Stimulated activated CD8-positive, alpha-beta memory T cell treated with anti-CD3 and anti-CD28 coated beads, Interleukin-15, amount 100 ng/mL, for 1 hour (primary cell): ENCODE measurements around the gene TEX13D.

Experiments
- DNase-seq: peaks from one replicate; pipeline ENCODE4 v3.0.0-alpha.2; 2020; ENCODE audit warnings: low read depth

The TEX13D gene

GRCh38 chrX:124348182-124348581 is 15.7 kb downstream of the TEX13D start:
- no peak for DNase-seq

- no peak for DNase-seq
These were observed 16.5 kb downstream of the TEX13D start for GRCh38 chrX:124348885-124349453.

GRCh38 chrX:124354648-124355047 is 22.2 kb downstream of the TEX13D start:
- no peak for DNase-seq

- DNase-seq, result no peak
These were observed 26.4 kb downstream of the TEX13D start for GRCh38 chrX:124358800-124359383.

DNA sequence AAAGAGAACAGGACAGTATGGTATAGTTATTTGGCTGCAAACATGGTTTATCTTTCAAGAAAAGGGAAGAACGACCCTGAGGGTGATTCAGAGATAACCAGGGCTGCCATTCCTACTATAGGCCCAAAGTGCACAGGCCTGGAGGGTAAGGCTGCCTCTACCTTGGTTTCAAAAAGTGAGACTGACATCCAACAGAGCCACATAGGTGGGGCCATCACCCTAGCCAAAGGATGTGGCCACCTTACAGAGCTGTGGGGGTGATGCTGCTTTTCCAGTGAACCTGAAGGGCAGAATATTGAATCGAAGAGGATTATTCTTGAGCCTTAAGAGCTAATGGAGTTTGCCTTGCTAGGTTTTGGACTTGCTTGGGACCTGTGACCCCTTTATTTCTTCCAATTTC is 29.6 kb downstream of the TEX13D start:
- DNase-seq, result no peak

DNA sequence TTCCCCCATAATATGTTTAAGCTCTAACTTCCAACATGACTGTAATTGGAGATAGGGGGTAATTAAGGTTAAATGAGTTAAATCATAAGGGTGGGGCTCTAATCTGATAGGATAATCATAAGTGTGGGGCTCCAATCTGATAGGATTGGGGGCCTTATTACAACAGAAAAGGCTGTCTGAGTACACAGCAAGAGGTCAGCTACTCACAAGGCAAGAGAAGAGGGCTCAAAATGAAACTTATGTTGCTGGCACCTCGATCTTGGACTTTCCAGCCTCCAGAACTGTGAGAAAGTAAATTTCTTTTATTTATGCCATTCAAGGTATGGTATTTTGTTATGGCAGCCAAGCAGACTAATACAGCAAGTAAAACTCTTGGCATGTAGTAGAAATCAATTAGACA is 30.3 kb downstream of the TEX13D start:
- DNase-seq, result no peak

DNA sequence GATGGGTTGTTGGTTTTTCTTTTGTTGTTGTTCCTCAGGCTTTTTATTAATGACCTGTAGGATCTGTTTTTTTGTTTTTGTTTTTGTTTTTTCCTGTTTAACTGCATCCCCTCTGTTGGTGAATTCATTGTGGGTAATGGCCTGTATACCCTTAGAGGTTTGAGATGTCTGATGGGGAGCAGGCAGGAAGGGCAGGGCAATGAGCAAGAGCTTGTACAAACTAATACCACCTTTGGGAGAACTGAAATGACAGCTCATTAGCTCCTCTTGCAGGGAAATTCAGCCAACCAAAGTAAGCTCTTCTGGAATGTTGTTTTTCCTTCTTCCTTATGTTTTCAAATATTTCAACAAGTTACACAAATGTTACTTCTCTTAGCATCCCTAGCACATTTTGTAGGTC is 37.3 kb downstream of the TEX13D start:
- DNase-seq, result no peak

- DNase-seq, result no peak
These were observed 40.9 kb downstream of the TEX13D start for GRCh38 chrX:124373348-124373747.

DNA sequence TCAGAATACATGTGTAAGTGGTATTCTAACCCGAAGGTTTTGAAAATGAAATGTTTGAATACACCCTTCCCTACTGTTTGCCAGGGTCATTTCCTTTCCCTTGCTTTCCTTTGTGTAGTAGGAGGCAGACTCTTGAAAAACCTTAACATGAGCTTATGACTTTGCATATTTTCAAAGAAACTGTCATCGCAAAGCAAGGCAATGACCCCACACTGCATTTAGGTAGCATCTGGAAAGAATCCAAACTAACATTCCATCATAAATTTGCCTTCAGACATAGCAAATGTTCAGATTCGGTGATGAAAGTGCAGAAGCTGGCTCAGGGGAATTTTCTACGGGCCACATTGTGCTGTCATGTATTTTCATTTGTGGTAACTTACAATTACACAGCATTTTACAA is 46.2 kb downstream of the TEX13D start:
- no peak for DNase-seq

GRCh38 chrX:124383354-124383753 is 50.9 kb downstream of the TEX13D start:
- DNase-seq, result no peak

DNA sequence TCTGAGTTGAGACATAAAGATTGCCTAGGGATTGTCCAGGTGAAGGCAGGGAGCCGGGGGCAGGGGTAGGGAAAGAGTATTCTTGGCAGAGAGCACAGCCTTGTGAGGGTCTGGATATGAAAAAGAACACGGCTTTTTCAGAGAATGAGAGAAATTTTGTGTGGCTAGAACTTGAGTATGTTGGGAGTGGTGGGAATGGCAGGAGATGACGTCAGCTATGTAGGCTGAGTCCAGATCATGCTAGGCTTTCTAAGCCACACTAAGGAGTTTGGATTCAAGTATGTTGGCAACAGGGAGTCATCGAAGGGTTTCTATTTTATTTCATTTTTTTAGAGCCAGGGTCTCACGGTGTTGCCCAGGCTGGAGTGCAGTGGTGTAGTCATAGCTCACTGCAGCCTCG is 53.9 kb downstream of the TEX13D start:
- DNase-seq, result no peak
